Upper lobe of left lung (tissue), 6 donors: ENCODE measurements around the gene GARNL3. TPM values are rescaled to one million over a fixed set of nuclear protein-coding genes. Genes with fewer than 3 reads are reported as not detected.

ENCODE experiments used
- ATAC-seq, 2 donors: fragments of 200-7000 bp; cut with Tn5 transposase; one replicate each; pipeline ENCODE4 v1.9.1; 2022; ENCODE audit warnings: mild to moderate bottlenecking in 2 of 2, moderate library complexity in 2 of 2; ENCODE audit not compliant: low FRiP score in 2 of 2
- DNase-seq, 2 donors: peaks; one replicate each; pipeline ENCODE4 v3.0.0-alpha.2; 2019 to 2020
- H3K27ac ChIP-seq, 4 donors: fragments of 200-600 bp; sonication (generic); one replicate each; pipeline ENCODE4 v1.5.1; 2016 to 2019
- H3K27me3 ChIP-seq, 4 donors: fragments of 200-600 bp; sonication (generic); one replicate each; pipeline ENCODE4 v1.5.1; 2017 to 2019
- H3K36me3 ChIP-seq, 4 donors: fragments of 200-600 bp; sonication (generic); one replicate each; pipeline ENCODE4 v1.5.1; 2016 to 2019
- H3K4me1 ChIP-seq, 4 donors: fragments of 200-600 bp; sonication (generic); one replicate each; pipeline ENCODE4 v1.5.1; 2018 to 2019
- H3K4me3 ChIP-seq, 4 donors: fragments of 200-600 bp; sonication (generic); one replicate each; pipeline ENCODE4 v1.5.1; 2017 to 2019; ENCODE audit warnings: mild to moderate bottlenecking in 2 of 4, moderate library complexity in 1 of 4
- H3K9me3 ChIP-seq, 4 donors: fragments of 200-600 bp; sonication (generic); one replicate each; pipeline ENCODE4 v1.5.1; 2018 to 2019
- EP300 ChIP-seq, 4 donors: sonication (generic); formaldehyde crosslinking; IDR thresholded peaks; one replicate each; pipeline ENCODE4 v1.5.1; 2017; ENCODE audit warnings: antibody characterized with exemption in 4 of 4, control low read depth in 2 of 4
- POLR2A ChIP-seq, 4 donors: fragments of 450-650 bp; IDR thresholded peaks; one replicate each; pipeline ENCODE4 v1.5.1; 2016 to 2017; ENCODE audit warnings: antibody characterized with exemption in 4 of 4, mild to moderate bottlenecking in 2 of 4
- POLR2AphosphoS5 ChIP-seq, 2 donors: sonication (generic); formaldehyde crosslinking; IDR thresholded peaks; one replicate each; pipeline ENCODE4 v1.5.1; 2017; ENCODE audit warnings: antibody characterized with exemption in 2 of 2
- WGBS, 2 donors: methylation state at CpG; one replicate each; pipeline ENCODE4 v1.1.5; 2017 to 2018; 5-methylcytosine and 5-hydroxymethylcytosine counted together
- total RNA-seq, 6 donors: library from RNA; depleted of rRNA in 4 of 6; stranded (reverse); fragments of >200 nt in 4 of 6; gene quantifications; one replicate each; pipeline versions ENCODE4 v1.1.0 to v1.2.1, GENCODE V29; 2016 to 2021
- TF ChIP-seq, protein P1 (sequence below), 6 experiments: fragments of 450-650 bp in 4 of 6; fragments of 200-600 bp in 2 of 6; sonication (generic) in 2 of 6; IDR thresholded peaks; one replicate each; pipeline ENCODE4 v1.5.1; 2016 to 2019; ENCODE audit warnings: antibody characterized with exemption in 6 of 6
- donor health status: DM: no; HTN: no; CAD: no; lungs with moderate emphysema.
- donor health status: DM: no; HTN: yes; CAD: no; lungs with severe emphysema.

The GARNL3 gene
- total RNA-seq, 6 donors from 2014 or later = 3.1 to 37.7 (median 7.0) TPM

DNA sequence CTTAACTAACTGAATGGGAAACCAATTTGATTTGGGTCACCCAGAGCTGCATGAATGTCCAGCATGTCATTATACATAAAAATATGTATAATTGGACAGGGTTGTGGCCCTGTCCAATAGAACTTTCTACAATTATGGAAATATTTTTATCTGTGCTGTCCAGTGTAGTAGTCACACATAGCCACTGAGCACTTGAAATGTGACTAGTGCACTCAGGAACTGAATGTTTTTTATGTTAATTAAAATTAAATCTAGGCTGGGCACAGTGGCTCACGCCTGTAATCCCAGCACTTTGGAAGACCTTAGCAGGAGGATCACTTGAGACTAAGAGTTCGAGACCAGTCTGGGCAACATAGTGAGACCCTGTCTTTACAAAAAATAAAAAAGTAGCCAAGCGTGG is 18.6 kb downstream of the GARNL3 start:
- TF ChIP-seq, protein P1, sequence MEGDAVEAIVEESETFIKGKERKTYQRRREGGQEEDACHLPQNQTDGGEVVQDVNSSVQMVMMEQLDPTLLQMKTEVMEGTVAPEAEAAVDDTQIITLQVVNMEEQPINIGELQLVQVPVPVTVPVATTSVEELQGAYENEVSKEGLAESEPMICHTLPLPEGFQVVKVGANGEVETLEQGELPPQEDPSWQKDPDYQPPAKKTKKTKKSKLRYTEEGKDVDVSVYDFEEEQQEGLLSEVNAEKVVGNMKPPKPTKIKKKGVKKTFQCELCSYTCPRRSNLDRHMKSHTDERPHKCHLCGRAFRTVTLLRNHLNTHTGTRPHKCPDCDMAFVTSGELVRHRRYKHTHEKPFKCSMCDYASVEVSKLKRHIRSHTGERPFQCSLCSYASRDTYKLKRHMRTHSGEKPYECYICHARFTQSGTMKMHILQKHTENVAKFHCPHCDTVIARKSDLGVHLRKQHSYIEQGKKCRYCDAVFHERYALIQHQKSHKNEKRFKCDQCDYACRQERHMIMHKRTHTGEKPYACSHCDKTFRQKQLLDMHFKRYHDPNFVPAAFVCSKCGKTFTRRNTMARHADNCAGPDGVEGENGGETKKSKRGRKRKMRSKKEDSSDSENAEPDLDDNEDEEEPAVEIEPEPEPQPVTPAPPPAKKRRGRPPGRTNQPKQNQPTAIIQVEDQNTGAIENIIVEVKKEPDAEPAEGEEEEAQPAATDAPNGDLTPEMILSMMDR (IDR thresholded peaks at IDR 0.05) = no peak
- TF ChIP-seq EP300 (IDR thresholded peaks at IDR 0.05) (no peak), POLR2A (IDR thresholded peaks at IDR 0.05) (no peak), POLR2AphosphoS5 (IDR thresholded peaks at IDR 0.05) (no peak)
- DNase-seq (no peak), ATAC-seq (no peak)
- Histone ChIP-seq H3K9me3 (no peaks in the 10 kb centered on the region), H3K36me3 (no peaks in the 10 kb centered on the region), H3K4me1 (peaks cover 0 to 5% (median 2%) of the 10 kb centered on the region in 4 donors), H3K27ac (no peak overlapping the region), H3K4me3 (no peak overlapping the region), H3K27me3 (no peaks in the 10 kb centered on the region)
- 92% methylated on average over 3 of the region's 3 CpGs for WGBS, 2 donors

DNA sequence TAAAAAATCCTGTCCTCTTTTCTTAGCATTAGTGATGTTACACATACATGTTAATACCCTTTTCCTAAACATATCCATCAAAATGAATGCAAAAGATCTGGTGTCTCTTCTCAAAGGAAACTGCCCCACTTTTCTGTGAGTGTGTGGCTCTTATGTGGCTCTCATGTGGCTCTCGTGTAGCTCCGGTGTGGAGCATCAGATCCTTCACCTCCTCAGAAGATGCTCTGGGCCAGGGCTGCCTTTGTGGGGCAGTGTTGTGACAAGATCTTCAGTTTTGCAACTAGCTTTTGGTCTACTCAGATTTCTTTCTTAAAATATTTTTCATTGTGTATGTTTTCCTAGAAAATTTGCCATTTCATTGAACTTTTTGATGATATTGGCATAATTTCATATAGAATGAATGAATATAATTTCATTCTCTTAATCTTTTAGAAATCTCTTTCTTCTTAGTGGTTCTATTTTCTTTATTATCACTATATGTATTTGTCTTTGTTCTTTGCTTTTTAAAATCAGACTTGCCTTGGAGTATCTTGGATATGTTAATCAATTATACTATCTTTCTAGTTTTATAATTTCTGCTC is 19.4 kb downstream of the GARNL3 start:
- Histone ChIP-seq H3K9me3 (no peaks in the 10 kb centered on the region), H3K27me3 (no peaks in the 10 kb centered on the region), H3K4me1 (peaks cover 0 to 5% (median 2%) of the 10 kb centered on the region in 4 donors), H3K27ac (no peak overlapping the region), H3K36me3 (no peaks in the 10 kb centered on the region), H3K4me3 (no peak overlapping the region)
- DNase-seq (no peak), ATAC-seq (no peak)
- TF ChIP-seq, protein P1 (IDR thresholded peaks at IDR 0.05) = no peak
- TF ChIP-seq EP300 (IDR thresholded peaks at IDR 0.05) (no peak), POLR2AphosphoS5 (IDR thresholded peaks at IDR 0.05) (no peak), POLR2A (IDR thresholded peaks at IDR 0.05) (no peak)
- 9 to 23% methylated on average over 2 of the region's 2 CpGs for WGBS, 2 donors

DNA sequence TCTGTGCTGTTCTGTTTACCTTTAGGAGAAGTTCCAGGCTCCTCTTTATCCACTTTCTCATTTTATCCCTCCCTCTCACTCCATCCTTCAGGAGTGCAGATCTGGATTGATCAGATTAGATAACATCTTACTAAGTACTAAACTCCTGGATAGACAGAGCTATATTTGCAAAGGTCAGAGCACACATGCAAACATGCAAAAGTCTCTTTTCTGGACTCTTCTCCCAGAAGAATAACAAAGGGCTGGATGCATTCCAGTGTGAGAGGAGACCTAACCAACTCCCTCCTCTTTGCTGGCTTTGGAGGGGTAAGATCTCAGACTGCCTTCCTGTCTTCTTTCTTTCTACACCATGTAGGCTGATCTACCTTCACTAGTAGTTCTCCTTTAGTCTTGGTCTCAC is 21.4 kb downstream of the GARNL3 start:
- no peak for DNase-seq
- H3K9me3 ChIP-seq = no peaks in the 10 kb centered on the region
- TF ChIP-seq POLR2AphosphoS5 (IDR thresholded peaks at IDR 0.05) = no peak
- TF ChIP-seq POLR2A (IDR thresholded peaks at IDR 0.05) = no peak
- TF ChIP-seq EP300 (IDR thresholded peaks at IDR 0.05) = no peak
- TF ChIP-seq, protein P1 (IDR thresholded peaks at IDR 0.05) = no peak

DNA sequence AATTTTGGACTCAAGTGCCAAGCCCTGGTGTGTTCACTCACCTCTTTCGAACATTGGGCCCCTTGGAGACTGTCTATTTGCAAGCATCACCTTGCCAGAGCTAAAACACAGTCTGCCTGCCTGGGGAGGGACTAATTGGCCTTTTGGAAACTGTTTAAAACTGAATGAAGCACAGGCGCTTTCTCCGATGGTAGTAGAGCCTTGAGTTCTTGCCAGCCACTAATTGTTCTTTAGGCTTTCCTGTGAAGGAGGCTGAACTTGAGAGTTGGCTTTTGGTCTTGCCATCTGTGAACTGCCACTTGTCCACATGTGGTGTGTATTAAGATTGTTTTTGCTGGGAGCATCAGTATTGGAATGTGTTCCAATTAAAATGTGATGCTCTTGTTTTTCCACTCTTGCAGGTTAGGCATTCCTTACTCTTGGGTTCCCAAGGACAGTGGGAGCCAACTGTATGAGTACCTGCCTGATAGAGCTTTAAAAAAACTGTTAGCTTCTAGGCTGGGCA is 26.0 kb downstream of the GARNL3 start:
- ATAC-seq = no peak
- no peak overlapping the region for H3K27ac ChIP-seq
- no peaks in the 10 kb centered on the region for H3K27me3 ChIP-seq
- no peaks in the 10 kb centered on the region for H3K9me3 ChIP-seq
- 87 to 97% methylated on average over 3 of the region's 3 CpGs for WGBS, 2 donors
- no peak for TF ChIP-seq POLR2A (IDR thresholded peaks at IDR 0.05)
- no peak for TF ChIP-seq POLR2AphosphoS5 (IDR thresholded peaks at IDR 0.05)
- TF ChIP-seq, protein P1 (IDR thresholded peaks at IDR 0.05) = no peak
- TF ChIP-seq EP300 (IDR thresholded peaks at IDR 0.05) = no peak
- DNase-seq = no peak
- H3K36me3 ChIP-seq = no peaks in the 10 kb centered on the region
- H3K4me1 ChIP-seq = peaks cover 0 to 7% (median 6%) of the 10 kb centered on the region in 4 donors
- H3K4me3 ChIP-seq = no peak overlapping the region

More for the DNA sequence above, 21.4 kb downstream of the GARNL3 start:
- Histone ChIP-seq H3K4me3 (no peak overlapping the region), H3K27me3 (no peaks in the 10 kb centered on the region), H3K4me1 (peaks cover 0 to 5% (median 2%) of the 10 kb centered on the region in 4 donors), H3K36me3 (no peaks in the 10 kb centered on the region), H3K27ac (no peak overlapping the region)
- no peak for ATAC-seq

DNA sequence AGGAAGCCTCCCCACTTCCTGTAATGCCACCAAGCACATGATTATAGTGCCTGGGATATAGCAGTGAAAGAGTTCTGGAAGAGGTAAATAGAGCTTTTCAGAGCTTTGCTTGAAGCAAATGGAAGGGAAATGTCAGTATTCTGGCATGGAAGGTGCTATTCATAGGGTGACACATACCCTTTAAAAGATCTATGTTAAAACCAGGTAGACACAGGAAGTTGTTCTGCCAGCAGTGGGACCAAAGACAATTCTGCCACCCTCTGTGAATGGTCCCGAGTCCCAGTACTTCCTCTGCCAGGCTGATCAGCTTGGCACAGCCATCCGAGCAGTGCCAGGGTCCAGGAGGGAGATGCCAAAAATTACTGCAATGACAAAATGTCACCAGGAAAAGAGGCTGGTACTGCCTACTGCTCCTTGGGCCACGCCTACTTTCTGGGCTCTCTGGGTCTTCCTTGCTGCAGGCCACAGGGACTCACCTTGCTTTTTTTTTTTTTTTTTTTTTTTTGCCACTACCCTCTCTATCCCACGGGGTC is 26.7 kb downstream of the GARNL3 start:
- 91 to 93% methylated on average over 4 of the region's 4 CpGs for WGBS, 2 donors
- no peaks in the 10 kb centered on the region for H3K36me3 ChIP-seq

More for the DNA sequence above, 26.7 kb downstream of the GARNL3 start:
- Histone ChIP-seq H3K27me3 (no peaks in the 10 kb centered on the region), H3K4me3 (no peak overlapping the region), H3K27ac (no peak overlapping the region), H3K4me1 (peaks cover 0 to 6% (median 1%) of the 10 kb centered on the region in 4 donors), H3K9me3 (no peaks in the 10 kb centered on the region)
- ATAC-seq (no peak), DNase-seq (no peak)
- no peak for TF ChIP-seq POLR2A (IDR thresholded peaks at IDR 0.05)
- TF ChIP-seq EP300 (IDR thresholded peaks at IDR 0.05) = no peak
- TF ChIP-seq, protein P1 (IDR thresholded peaks at IDR 0.05) = no peak
- no peak for TF ChIP-seq POLR2AphosphoS5 (IDR thresholded peaks at IDR 0.05)
